ENCODE data around the gene RSPH9.

Gene RSPH9

DNA sequence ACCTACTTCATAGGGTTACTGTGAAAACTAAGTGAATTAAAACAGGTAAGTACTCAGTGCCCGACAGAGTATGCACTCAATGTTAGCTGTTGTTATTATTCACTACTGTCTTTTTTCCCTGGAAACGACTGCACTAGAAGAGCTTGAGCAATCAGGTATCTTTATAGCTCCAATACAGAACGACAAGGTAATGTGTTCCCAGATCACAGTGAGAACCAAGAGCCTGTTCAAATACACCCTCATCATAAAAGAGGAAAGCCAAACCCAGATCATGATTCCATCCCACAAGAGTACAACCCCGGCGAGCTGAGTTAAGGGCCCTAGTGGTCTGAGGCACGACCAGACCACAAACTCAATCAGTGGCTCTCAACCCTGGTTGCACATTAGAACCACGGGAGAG is 32.9 kb downstream of the RSPH9 start:
- Histone ChIP-seq H3K27me3 (ENCODE audit: control insufficient read depth in 1 of 2, insufficient read depth in 2 of 2, low read length in 2 of 2) (no peaks in the 10 kb centered on the region), H3K9me3 (ENCODE audit: control insufficient read depth in 2 of 2, low read length in 2 of 2) (no peaks in the 10 kb centered on the region), H3K36me3 (ENCODE audit: control insufficient read depth in 2 of 2, insufficient read depth in 2 of 2, low read length in 2 of 2) (peaks cover 63 to 64% of the 10 kb centered on the region in 2 donors), H3K4me3 (ENCODE audit: low read length in 2 of 2) (no peak overlapping the region), H3K27ac (ENCODE audit: low read length) (no peak overlapping the region), H3K4me1 (ENCODE audit: control insufficient read depth, insufficient read depth, low read length) (peaks cover 13% of the 10 kb centered on the region), H3K9ac (ENCODE audit: low read length in 2 of 2) (no peak overlapping the region)

DNA sequence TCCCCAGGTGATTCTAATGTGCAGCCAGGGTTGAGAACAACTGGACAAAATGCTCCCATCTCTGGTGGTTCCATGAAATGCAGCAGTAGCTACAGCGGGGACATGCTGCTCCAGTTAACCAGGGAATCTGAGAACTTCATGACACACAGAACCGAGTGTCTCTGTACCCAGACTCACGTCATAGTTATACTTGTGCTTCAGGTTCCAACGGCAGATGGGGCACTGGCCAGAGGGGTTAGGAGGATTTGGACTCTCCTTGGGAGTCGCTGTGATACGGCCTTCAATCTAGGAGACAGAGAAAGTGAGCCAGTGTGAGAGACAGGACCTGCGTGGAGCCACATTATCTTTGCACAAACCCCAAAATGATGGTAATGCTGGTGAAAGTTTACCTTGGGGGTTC is 33.5 kb downstream of the RSPH9 start:
- H3K9ac ChIP-seq (ENCODE audit: low read length in 2 of 2), result no peak overlapping the region

DNA sequence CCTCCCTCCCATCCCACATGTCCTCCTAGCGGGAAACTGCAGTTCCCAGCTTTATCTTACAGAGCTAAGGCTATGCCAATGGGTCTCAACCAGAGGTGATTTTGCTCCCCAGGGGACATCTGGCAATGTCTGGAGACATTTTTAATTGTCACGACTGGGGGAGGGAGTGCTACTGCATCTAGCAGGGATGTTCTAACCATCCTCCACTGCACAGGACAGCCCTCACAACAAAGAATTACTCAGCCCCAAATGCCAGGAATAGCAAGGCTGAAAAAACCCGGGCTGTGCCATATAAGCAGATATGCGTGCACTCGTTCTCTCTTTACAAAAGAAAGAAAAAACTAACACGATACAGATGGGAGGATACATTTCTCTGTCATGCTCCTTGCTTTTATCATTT is 34.2 kb downstream of the RSPH9 start:
- Histone ChIP-seq H3K27ac (ENCODE audit: low read length) (no peak overlapping the region), H3K27me3 (ENCODE audit: control insufficient read depth in 1 of 2, insufficient read depth in 2 of 2, low read length in 2 of 2) (no peaks in the 10 kb centered on the region), H3K4me3 (ENCODE audit: low read length in 2 of 2) (no peak overlapping the region), H3K9ac (ENCODE audit: low read length in 2 of 2) (no peak overlapping the region), H3K4me1 (ENCODE audit: control insufficient read depth, insufficient read depth, low read length) (peaks cover under 1% of the 10 kb centered on the region), H3K9me3 (ENCODE audit: control insufficient read depth in 2 of 2, low read length in 2 of 2) (no peaks in the 10 kb centered on the region), H3K36me3 (ENCODE audit: control insufficient read depth in 2 of 2, insufficient read depth in 2 of 2, low read length in 2 of 2) (peaks cover 57 to 59% of the 10 kb centered on the region in 2 donors)

More for the DNA sequence above, 33.5 kb downstream of the RSPH9 start:
- no peak overlapping the region for H3K27ac ChIP-seq (ENCODE audit: low read length)
- no peaks in the 10 kb centered on the region for H3K9me3 ChIP-seq (ENCODE audit: control insufficient read depth in 2 of 2, low read length in 2 of 2)
- no peak overlapping the region for H3K4me3 ChIP-seq (ENCODE audit: low read length in 2 of 2)
- no peaks in the 10 kb centered on the region for H3K27me3 ChIP-seq (ENCODE audit: control insufficient read depth in 1 of 2, insufficient read depth in 2 of 2, low read length in 2 of 2)
- peaks cover 7% of the 10 kb centered on the region for H3K4me1 ChIP-seq (ENCODE audit: control insufficient read depth, insufficient read depth, low read length)
- peaks cover 63 to 64% of the 10 kb centered on the region in 2 donors for H3K36me3 ChIP-seq (ENCODE audit: control insufficient read depth in 2 of 2, insufficient read depth in 2 of 2, low read length in 2 of 2)

DNA sequence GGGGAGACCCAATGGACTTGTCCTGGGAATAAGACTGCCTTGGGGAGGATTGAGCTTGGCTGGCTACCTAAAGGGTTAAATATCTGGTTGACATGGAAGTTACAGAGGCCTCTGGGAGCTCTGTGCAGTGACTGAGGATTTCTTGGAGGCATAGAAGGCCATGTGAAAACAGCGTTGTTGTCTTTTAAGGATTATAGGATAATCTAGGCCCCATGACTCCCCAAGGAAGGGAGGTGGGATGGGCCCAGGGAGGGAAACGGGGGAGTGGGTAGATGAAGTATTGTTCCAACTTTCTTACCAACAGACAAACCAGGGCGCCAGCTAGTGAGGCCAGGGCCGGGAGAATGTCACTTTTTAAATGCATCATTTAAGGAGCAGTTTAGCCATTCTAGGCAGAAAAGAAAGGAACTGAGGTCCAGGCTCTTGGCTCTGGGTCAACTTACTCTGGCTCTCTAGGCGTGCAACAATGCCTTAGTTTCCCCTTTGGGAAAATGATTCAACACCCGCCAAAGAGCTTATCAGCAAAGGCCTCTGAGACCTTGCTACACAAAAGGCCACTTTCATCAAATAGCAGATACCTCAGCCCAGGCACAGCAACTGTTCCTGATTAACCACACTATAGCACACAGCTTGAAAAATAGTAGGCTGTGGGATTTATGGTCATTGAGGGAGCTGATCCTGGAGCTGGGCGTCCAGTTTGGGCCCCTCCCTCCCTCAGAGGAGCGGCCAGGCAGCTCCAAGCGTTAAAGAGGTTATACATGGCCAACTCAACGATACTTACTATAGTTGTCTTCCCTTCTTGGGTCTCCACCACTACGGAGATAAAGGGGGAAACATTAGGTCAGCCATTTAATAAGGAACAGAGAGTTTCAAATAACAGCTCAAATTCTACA is 35.7 kb downstream of the RSPH9 start:
- no peak overlapping the region for H3K27ac ChIP-seq (ENCODE audit: low read length)
- H3K9ac ChIP-seq (ENCODE audit: low read length in 2 of 2), result no peak overlapping the region
- no peaks in the 10 kb centered on the region for H3K27me3 ChIP-seq (ENCODE audit: control insufficient read depth in 1 of 2, insufficient read depth in 2 of 2, low read length in 2 of 2)
- H3K36me3 ChIP-seq (ENCODE audit: control insufficient read depth in 2 of 2, insufficient read depth in 2 of 2, low read length in 2 of 2), result peaks cover 44 to 45% of the 10 kb centered on the region in 2 donors
- no peak overlapping the region for H3K4me3 ChIP-seq (ENCODE audit: low read length in 2 of 2)
- H3K4me1 ChIP-seq (ENCODE audit: control insufficient read depth, insufficient read depth, low read length), result no peaks in the 10 kb centered on the region
- no peaks in the 10 kb centered on the region for H3K9me3 ChIP-seq (ENCODE audit: control insufficient read depth in 2 of 2, low read length in 2 of 2)

DNA sequence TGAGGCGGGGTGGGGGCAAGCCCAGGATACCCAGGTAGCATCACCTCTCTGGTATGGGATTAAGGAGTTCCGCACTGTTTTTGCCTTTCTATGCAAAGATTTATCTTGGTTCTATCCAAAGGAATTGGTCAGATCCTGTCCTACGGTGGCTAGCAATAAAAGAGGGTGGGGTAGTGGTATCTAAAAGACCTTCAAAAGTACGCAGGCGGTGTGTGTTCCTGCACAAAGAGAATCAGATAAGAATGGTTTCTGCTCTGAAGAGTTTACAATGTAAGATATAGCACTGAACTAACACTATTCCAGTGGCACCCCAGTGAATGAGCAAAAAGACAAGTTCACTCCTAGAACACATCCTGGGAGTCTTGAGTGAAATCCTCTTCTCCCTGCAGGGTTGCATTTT is 36.5 kb downstream of the RSPH9 start:
- H3K9ac ChIP-seq (ENCODE audit: low read length in 2 of 2), result no peak overlapping the region
- no peaks in the 10 kb centered on the region for H3K9me3 ChIP-seq (ENCODE audit: control insufficient read depth in 2 of 2, low read length in 2 of 2)
- H3K27me3 ChIP-seq (ENCODE audit: control insufficient read depth in 1 of 2, insufficient read depth in 2 of 2, low read length in 2 of 2), result no peaks in the 10 kb centered on the region
- H3K36me3 ChIP-seq (ENCODE audit: control insufficient read depth in 2 of 2, insufficient read depth in 2 of 2, low read length in 2 of 2), result peaks cover 41 to 42% of the 10 kb centered on the region in 2 donors
- H3K4me3 ChIP-seq (ENCODE audit: low read length in 2 of 2), result no peak overlapping the region
- H3K4me1 ChIP-seq (ENCODE audit: control insufficient read depth, insufficient read depth, low read length), result peaks cover under 1% of the 10 kb centered on the region
- no peak overlapping the region for H3K27ac ChIP-seq (ENCODE audit: low read length)

DNA sequence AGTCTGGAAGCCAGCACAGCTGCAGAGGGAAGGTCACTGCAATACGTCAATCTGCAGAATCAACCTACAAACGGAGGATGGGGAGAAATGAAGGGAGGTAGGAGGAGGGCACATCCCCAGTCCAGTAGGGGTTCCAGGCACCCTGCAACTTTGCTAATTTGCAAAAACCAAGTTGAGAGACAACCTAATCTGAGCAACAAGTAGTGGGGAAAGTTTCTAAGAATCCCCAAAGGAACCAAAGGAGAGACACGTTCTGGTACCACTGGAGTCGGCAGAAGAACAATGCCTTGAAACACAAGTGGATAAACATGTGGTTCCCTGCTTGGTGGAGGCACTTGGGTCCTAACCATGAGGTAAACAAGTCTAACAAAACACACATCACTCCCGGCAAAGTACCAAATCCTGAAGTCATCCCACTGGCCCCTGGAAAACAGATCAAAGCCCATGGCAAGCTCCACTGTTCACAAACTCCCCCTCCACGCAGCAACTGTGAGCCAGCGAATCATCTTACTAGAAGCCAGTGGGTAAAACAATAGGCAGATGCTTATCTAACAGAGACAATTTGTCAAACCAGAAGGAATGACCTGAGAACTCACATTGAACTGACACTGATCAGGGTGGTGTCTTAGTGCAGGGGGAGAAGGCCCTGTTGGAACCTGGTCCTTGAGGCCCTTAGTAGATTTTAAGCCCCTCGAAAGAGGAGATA is 38.0 kb downstream of the RSPH9 start:
- Histone ChIP-seq H3K9ac (ENCODE audit: low read length in 2 of 2) (no peak overlapping the region), H3K9me3 (ENCODE audit: control insufficient read depth in 2 of 2, low read length in 2 of 2) (no peaks in the 10 kb centered on the region), H3K27me3 (ENCODE audit: control insufficient read depth in 1 of 2, insufficient read depth in 2 of 2, low read length in 2 of 2) (no peaks in the 10 kb centered on the region), H3K4me3 (ENCODE audit: low read length in 2 of 2) (no peak overlapping the region), H3K4me1 (ENCODE audit: control insufficient read depth, insufficient read depth, low read length) (peaks cover 10% of the 10 kb centered on the region), H3K36me3 (ENCODE audit: control insufficient read depth in 2 of 2, insufficient read depth in 2 of 2, low read length in 2 of 2) (peaks cover 26 to 27% of the 10 kb centered on the region in 2 donors), H3K27ac (ENCODE audit: low read length) (no peak overlapping the region)

DNA sequence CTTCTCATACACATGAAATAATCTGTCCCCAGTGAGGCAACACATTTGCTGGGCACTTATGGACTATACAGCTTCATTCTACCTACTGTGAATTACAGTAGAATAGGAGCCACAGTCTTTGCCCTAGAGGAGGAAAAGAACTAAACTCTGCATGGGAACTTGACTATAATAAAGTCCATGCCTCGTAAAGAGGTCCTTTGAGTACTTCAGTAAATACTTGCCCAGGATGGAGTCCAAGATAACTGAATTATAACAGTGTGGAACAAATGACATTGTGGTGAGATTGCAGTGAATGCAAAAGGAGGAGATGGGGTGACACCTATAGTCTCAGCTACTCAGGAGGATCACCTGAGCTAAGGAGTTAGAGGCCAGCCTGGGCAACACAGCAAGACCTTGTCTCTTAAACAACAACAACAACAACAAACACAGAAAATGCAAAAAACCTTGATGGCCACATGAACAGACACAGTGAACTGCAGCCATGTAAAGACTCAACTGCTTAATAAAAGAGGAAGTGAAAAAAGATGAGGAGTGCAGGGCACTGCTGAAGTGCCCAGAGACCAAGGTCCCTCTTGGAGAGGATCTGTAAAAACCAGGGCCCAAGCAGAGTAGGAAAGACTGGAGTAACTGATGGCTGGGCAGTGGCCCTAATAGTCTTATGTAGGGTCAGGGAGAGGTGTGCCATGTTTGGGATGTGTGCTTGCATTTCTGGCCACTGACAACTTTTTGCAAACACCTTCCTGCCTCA is 39.0 kb downstream of the RSPH9 start:
- H3K27ac ChIP-seq (ENCODE audit: low read length), result no peak overlapping the region
- H3K4me1 ChIP-seq (ENCODE audit: control insufficient read depth, insufficient read depth, low read length), result peaks cover 15% of the 10 kb centered on the region
- H3K27me3 ChIP-seq (ENCODE audit: control insufficient read depth in 1 of 2, insufficient read depth in 2 of 2, low read length in 2 of 2), result no peaks in the 10 kb centered on the region
- no peak overlapping the region for H3K4me3 ChIP-seq (ENCODE audit: low read length in 2 of 2)
- H3K9ac ChIP-seq (ENCODE audit: low read length in 2 of 2), result no peak overlapping the region
- no peaks in the 10 kb centered on the region for H3K9me3 ChIP-seq (ENCODE audit: control insufficient read depth in 2 of 2, low read length in 2 of 2)
- peaks cover 17% of the 10 kb centered on the region in 2 donors for H3K36me3 ChIP-seq (ENCODE audit: control insufficient read depth in 2 of 2, insufficient read depth in 2 of 2, low read length in 2 of 2)

DNA sequence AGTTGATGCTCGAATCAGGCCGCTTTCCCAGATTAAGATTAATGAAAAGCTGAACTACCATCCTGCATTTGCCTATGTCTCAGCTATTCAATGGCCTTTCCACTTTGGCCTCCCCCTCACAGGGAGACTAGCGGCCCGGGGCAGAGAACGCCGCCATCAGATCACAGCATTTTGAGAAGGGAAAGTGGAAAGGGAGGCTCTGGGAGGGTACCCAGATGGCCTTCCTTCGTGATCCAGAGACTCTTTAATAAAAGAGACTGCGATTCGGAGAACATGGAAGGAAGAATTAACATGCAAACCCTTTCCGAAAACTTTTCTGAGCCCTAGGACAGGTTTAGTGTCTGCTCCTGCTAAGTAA is 42.2 kb downstream of the RSPH9 start:
- no peaks in the 10 kb centered on the region for H3K9me3 ChIP-seq (ENCODE audit: control insufficient read depth in 2 of 2, low read length in 2 of 2)
- H3K4me1 ChIP-seq (ENCODE audit: control insufficient read depth, insufficient read depth, low read length), result peaks cover 15% of the 10 kb centered on the region
- peak overlapping the region; percentile 99 for H3K4me3 ChIP-seq (ENCODE audit: low read length in 2 of 2)
- no peaks in the 10 kb centered on the region for H3K27me3 ChIP-seq (ENCODE audit: control insufficient read depth in 1 of 2, insufficient read depth in 2 of 2, low read length in 2 of 2)
- H3K27ac ChIP-seq (ENCODE audit: low read length), result peak overlapping the region; percentile 64
- peaks cover 0 to 4% of the 10 kb centered on the region in 2 donors for H3K36me3 ChIP-seq (ENCODE audit: control insufficient read depth in 2 of 2, insufficient read depth in 2 of 2, low read length in 2 of 2)
- H3K9ac ChIP-seq (ENCODE audit: low read length in 2 of 2), result peak overlapping the region; percentile 94 to 95

DNA sequence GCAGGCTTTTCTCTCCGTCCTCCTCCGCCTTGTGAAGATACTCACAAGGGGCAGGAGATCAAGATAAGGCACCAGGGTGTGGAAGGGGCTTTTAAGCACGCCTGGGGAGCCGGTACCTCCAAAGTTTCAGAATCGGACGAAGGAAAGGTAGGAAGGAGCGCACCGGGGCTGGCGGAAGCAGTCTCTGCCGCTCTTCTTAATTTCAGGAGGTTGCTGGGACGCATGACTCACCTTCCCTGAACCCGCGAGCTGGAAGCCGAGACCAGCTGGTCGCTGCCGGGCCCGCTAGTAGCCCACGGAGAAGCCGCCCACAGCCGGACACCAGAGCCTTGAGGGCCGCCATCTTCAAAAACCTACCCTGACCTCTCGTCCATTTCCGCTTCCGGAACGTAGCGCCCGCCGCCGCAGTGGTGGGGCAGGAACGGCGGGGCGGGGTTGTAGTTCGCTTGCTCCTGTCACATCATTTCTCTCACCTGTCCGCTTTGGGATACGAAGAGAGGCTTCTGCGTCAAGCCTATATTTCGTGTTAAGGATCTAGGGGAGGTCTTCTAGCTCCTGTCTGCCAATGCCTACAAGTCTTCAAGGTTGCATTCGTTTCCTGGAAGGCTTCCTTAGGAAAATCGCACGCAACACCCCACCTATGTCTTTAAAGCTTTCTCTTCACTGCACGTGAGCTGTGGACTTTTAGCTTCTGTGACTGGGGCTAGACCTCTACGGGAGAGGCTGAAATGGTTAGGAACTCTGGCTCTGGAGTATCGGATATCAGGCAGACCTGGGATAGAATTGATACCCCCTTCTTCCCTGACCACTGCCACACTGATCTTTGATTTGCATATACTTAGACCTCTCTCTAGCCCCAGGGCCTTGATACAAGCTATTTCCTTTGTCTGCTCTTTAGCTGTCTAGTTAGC is 42.9 kb downstream of the RSPH9 start, which contains the start of gene MRPS18A:
Gene MRPS18A, minus strand, starts transcription at position 355 of the 911 bp plus-strand sequence. Its CDS starts 12 bp downstream, at position 343.
- Histone ChIP-seq H3K36me3 (ENCODE audit: control insufficient read depth in 2 of 2, insufficient read depth in 2 of 2, low read length in 2 of 2) (peaks cover 0 to 2% of the 10 kb centered on the region in 2 donors), H3K27me3 (ENCODE audit: control insufficient read depth in 1 of 2, insufficient read depth in 2 of 2, low read length in 2 of 2) (no peaks in the 10 kb centered on the region), H3K9me3 (ENCODE audit: control insufficient read depth in 2 of 2, low read length in 2 of 2) (no peaks in the 10 kb centered on the region), H3K4me1 (ENCODE audit: control insufficient read depth, insufficient read depth, low read length) (peaks cover 15% of the 10 kb centered on the region), H3K27ac (ENCODE audit: low read length) (peak within 1 kb of the TSS; percentile 64), H3K9ac (ENCODE audit: low read length in 2 of 2) (peak within 1 kb of the TSS; percentile 94 to 95), H3K4me3 (ENCODE audit: low read length in 2 of 2) (peak within 1 kb of the TSS; percentile 99)

DNA sequence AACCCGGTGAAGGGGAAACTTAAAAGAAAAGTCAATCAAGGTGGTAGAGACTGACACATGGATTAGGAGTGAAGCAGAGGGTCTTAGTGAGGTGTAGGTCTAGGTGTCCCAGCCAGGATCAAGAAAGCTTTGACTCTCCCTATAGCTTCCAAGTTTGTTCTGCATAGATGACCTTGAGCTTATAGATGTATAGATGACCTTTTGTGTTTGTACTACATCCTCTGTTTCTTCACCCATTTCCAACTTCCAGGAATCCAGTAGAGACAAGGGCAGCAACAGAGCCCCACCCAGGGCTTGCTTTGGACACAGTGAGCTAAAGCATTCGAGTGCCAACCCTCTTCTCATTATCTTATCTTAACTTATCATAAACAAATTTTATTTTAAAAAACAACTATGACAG is 44.6 kb downstream of the RSPH9 start:
- H3K27me3 ChIP-seq (ENCODE audit: control insufficient read depth in 1 of 2, insufficient read depth in 2 of 2, low read length in 2 of 2), result no peaks in the 10 kb centered on the region
- no peaks in the 10 kb centered on the region for H3K36me3 ChIP-seq (ENCODE audit: control insufficient read depth in 2 of 2, insufficient read depth in 2 of 2, low read length in 2 of 2)
- H3K4me3 ChIP-seq (ENCODE audit: low read length in 2 of 2), result no peak overlapping the region
- H3K4me1 ChIP-seq (ENCODE audit: control insufficient read depth, insufficient read depth, low read length), result peaks cover 15% of the 10 kb centered on the region
- H3K9ac ChIP-seq (ENCODE audit: low read length in 2 of 2), result no peak overlapping the region
- no peak overlapping the region for H3K27ac ChIP-seq (ENCODE audit: low read length)
- H3K9me3 ChIP-seq (ENCODE audit: control insufficient read depth in 2 of 2, low read length in 2 of 2), result no peaks in the 10 kb centered on the region
